Mammary epithelial cell (primary cell): Measurements from ENCODE around the gene TTC39A.

Source experiments
- CTCF ChIP-seq, 2 donors: IDR thresholded peaks in 1 of 2; conservative IDR thresholded peaks in 1 of 2; 2 replicates each; pipeline ENCODE4 v1.5.1; 2011 to 2012; ENCODE audit warnings: inconsistent platforms in 2 of 2, low read length in 2 of 2, mild to moderate bottlenecking in 2 of 2, control low read depth in 1 of 2, low read depth in 1 of 2; ENCODE audit not compliant: insufficient read depth in 1 of 2; ENCODE audit errors: extremely low read depth in 1 of 2
- EZH2 ChIP-seq: IDR thresholded peaks from 2 replicates; pipeline ENCODE4 v1.6.1; 2012; ENCODE audit warnings: low read length, inconsistent platforms, borderline replicate concordance

DNA sequence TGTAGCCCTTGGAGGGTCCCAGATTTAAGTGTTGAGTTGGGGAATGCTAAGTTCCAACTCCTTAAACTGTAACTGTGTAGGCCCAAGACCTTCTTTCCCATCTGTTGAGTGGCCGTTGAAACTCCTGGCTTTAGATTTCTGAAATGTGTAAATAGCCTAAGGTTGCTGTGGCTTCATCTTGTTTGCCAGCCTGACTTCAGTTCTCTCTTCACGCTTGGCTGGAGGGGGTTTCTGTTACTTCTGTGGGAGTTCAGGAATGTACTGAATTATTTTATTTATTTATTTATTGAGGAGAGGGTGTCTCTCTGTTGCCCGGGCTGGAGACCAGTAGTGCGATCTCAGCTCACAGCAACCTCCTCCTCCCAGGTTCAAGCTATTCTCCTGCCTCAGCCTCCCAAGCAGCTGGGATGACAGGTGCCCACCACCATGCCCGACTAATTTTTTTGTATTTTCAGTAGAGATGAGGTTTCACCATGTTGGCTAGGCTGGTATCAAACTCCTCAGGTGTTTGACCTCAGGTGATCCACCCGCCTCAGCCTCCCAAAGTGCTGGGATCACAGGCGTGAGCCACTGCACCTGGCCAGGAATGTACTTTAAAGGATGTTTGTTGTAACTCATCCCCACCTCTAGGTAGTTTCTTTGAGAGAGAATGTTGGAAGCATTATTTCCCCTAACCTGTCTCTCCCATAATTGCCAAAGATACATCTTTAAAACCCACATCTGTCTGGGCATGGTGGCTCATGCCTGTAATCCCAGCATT is 5.9 kb downstream of the TTC39A start:
- TF ChIP-seq EZH2 = no peak
- no peak for TF ChIP-seq CTCF (conservative IDR thresholded peaks at IDR 0.05 in 1 of 2, IDR thresholded peaks at IDR 0.05 in 1 of 2; ENCODE audit: extremely low read depth in 1 of 2, insufficient read depth in 1 of 2, low read depth in 1 of 2, low read length in 2 of 2)
